IPS DF 6.9 (cell line): ENCODE measurements around the gene ARSG.

ENCODE experiments used
- DNase-seq: peaks from one replicate; pipeline ENCODE4 v3.0.0-alpha.2; 2013; ENCODE audit warnings: low read depth, low spot score
- H3K27ac ChIP-seq: one replicate; pipeline ENCODE4 v1.5.1; 2013; ENCODE audit warnings: low read length, control low read depth
- H3K27me3 ChIP-seq: 2 replicates; pipeline ENCODE4 v1.6.1; 2013; ENCODE audit warnings: mild to moderate bottlenecking, low read length; ENCODE audit not compliant: control insufficient read depth, insufficient read depth
- H3K36me3 ChIP-seq: 2 replicates; pipeline ENCODE4 v1.6.1; 2013; ENCODE audit warnings: low read length; ENCODE audit not compliant: control insufficient read depth, insufficient read depth
- H3K4me1 ChIP-seq: 2 replicates; pipeline ENCODE4 v1.6.1; 2013; ENCODE audit warnings: low read length; ENCODE audit not compliant: control insufficient read depth, insufficient read depth
- H3K4me3 ChIP-seq: 2 replicates; pipeline ENCODE4 v1.5.1; 2013; ENCODE audit warnings: mild to moderate bottlenecking, low read length
- H3K9me3 ChIP-seq: 2 replicates; pipeline ENCODE4 v1.6.1; 2013; ENCODE audit warnings: low read length, inconsistent platforms; ENCODE audit not compliant: control insufficient read depth, insufficient read depth
- WGBS: extraction: QIAGEN DNeasy Blood & Tissue Kit; methylation state at CpG from one replicate; pipeline ENCODE4 v1.1.7; 2013; ENCODE audit warnings: mixed read lengths, missing lambda C conversion rate; ENCODE audit not compliant: insufficient read length, insufficient coverage; 5-methylcytosine and 5-hydroxymethylcytosine counted together

Gene ARSG

GRCh38 chr17:68425979-68426378 lies 134.7 kb downstream of the ARSG start:
- Histone ChIP-seq H3K9me3 (no peaks in the 10 kb centered on the region), H3K36me3 (no peaks in the 10 kb centered on the region)

GRCh38 chr17:68427575-68427974 lies 136.3 kb downstream of the ARSG start:
- Histone ChIP-seq H3K36me3 (peaks cover 3% of the 10 kb centered on the region; the same call in 1 of the 2 replicates), H3K4me3 (no peak overlapping the region), H3K27ac (no peak overlapping the region), H3K9me3 (no peaks in the 10 kb centered on the region), H3K4me1 (peaks cover 2% of the 10 kb centered on the region; the same call in 1 of the 2 replicates), H3K27me3 (no peaks in the 10 kb centered on the region)
- no peak for DNase-seq
- WGBS, result no CpG with 5 or more reads among the region's 7 CpGs

More at GRCh38 chr17:68425979-68426378, 134.7 kb downstream of the ARSG start:
- Histone ChIP-seq H3K4me1 (peaks cover 2% of the 10 kb centered on the region; the same call in 1 of the 2 replicates), H3K4me3 (no peak overlapping the region), H3K27me3 (no peaks in the 10 kb centered on the region), H3K27ac (no peak overlapping the region)
- WGBS, result no CpG with 5 or more reads among the region's 12 CpGs
- DNase-seq, result no peak

DNA sequence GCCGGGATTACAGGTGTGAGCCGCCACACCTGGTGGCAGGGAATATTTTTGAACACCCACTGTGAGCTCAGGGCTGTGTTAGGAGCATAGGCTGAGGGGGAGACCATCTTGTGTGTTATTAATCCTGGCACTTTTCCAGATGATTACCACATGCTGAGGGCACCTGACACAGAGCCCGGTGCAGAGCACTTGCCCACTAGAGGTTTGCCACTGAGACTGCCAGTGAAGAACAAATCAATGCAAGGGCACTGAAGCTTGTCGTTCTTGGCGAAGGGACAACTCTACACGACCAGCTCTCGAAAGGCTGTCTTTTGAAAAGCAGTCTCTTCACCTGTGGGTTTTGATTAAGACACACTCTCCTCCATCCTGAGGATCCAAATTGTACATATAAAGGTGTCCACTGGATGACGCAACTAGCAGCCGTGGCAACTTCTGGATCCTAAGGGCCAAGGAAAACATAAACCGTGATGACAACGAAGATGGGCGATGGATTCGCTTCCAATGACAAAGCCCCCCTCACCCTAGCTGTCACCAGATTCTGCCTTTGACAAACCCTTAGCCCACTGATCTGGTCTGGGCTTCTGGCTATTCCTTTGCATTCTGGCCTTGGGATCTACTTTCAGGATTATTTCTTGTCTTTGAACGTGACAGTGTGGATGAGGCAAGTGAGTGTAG lies 137.3 kb downstream of the ARSG start:
- Histone ChIP-seq H3K27me3 (no peaks in the 10 kb centered on the region), H3K4me3 (no peak overlapping the region), H3K4me1 (peaks cover 2% of the 10 kb centered on the region; the same call in 1 of the 2 replicates), H3K27ac (no peak overlapping the region), H3K9me3 (no peaks in the 10 kb centered on the region), H3K36me3 (peaks cover 3% of the 10 kb centered on the region; the same call in 1 of the 2 replicates)
- WGBS, result no CpG with 5 or more reads among the region's 14 CpGs
- DNase-seq, result no peak

DNA sequence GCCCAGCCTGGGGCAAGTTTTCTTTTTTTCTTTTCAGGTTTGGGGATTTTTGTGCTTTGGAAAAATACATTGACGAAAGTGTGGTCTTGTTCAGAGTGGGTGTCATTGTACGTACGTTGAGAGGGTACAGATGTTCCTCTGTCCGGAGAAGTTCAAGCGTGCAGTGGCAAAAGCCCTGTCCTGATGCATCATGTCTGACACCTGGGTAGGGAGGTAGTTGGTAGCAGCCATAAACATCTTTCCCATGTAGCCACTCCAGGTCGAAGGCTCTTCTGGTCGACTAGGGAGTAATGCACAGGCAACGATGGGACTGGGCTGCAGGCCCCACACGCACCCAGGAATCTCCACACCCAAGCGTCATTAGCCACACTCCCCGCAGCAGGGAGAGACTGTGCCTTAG lies 138.6 kb downstream of the ARSG start:
- no CpG with 5 or more reads among the region's 11 CpGs for WGBS
- H3K36me3 ChIP-seq, result peaks cover 3% of the 10 kb centered on the region; the same call in 1 of the 2 replicates
- no peak overlapping the region for H3K4me3 ChIP-seq
- H3K27me3 ChIP-seq, result no peaks in the 10 kb centered on the region
- H3K9me3 ChIP-seq, result no peaks in the 10 kb centered on the region
- DNase-seq, result no peak
- H3K4me1 ChIP-seq, result no peaks in the 10 kb centered on the region
- no peak overlapping the region for H3K27ac ChIP-seq

DNA sequence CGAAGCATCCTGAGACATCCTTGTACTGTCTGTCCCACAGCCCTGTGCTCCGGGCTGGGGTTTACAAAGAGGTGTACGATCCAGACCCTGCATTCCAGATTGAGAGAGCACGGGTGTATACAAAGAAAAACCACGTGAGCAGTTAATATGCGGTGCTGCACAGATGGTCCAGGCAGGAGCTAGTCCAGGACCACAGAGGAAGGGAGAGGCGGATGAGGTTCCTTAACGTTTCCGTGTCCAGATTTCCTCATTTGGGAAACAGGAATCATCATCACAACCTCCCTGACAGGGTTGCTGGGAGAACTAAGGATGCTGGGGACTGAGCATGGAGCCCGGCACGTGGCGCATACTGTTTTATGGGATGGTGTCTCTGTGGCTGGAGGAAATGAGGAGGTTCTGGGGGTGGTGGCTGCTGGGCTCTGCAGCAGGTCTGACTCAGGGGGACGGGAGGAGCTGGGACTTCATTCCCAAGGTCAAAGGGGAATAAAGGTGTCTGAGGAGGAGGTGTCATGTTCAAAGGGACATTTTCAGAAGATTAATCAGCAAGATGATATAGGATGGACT lies 139.8 kb downstream of the ARSG start:
- no CpG with 5 or more reads among the region's 13 CpGs for WGBS
- H3K27me3 ChIP-seq, result no peaks in the 10 kb centered on the region
- DNase-seq, result no peak
- H3K9me3 ChIP-seq, result no peaks in the 10 kb centered on the region
- no peak overlapping the region for H3K27ac ChIP-seq
- H3K36me3 ChIP-seq, result peaks cover 3% of the 10 kb centered on the region; the same call in 1 of the 2 replicates
- H3K4me1 ChIP-seq, result no peaks in the 10 kb centered on the region
- no peak overlapping the region for H3K4me3 ChIP-seq

DNA sequence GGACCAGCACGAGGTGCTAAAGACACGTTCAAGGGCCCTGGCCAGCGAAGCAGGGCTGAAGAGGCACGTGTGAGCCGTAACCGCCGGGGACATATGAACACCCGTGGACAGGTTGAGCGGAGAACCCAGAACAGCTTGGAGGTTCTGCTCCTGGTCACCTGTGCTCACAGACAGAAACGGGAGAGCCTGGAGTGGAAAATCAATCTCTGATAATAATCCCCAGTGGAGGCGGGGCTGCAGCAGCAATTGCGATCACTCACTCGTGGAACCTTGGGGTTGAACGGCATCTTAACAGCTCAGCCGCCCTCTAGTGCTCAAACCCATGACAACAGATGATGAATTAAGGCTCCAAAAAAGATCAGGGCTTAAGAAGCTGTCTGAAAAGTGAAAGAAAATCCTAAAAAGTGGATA lies 140.4 kb downstream of the ARSG start:
- no CpG with 5 or more reads among the region's 15 CpGs for WGBS
- Histone ChIP-seq H3K9me3 (no peaks in the 10 kb centered on the region), H3K27me3 (no peaks in the 10 kb centered on the region), H3K4me1 (no peaks in the 10 kb centered on the region), H3K27ac (no peak overlapping the region), H3K36me3 (peaks cover 3% of the 10 kb centered on the region; the same call in 1 of the 2 replicates), H3K4me3 (no peak overlapping the region)
- DNase-seq, result no peak

DNA sequence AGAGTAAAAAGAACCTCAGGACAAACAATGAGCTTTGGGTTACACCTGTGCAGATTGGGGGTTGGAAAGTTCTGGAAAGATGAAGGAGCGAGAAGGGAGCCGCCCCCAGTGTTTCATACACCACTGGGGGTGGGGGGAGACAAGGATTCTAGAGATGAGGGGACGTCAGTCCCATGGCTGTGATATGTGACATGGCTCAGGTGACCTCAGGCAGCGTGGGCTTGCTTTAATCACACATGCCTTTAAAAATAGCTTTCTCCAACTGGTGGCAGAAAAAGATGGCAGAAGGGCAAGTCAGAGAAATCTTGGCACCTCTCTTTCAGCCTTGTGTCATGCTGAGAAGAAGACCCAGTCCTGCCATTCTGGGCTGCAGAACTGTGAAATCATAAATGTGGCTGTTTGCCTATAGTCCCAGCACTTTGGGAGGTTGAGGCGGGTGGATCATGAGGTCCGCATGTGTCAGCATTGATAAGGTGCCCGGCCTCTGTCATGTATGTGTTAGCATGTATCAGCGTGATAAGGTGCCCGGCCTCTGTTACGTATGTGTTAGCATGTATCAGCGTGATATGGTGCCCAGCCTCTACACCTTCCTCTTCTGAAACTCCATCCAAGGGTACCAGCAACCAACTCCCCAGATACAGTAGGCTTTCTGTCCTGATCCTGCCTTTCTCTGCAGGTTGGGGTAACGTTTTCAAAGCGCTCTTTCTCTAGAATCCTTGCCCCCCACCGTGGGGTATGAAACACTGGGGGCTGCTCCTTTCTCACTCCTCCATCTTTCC lies 141.0 kb downstream of the ARSG start:
- H3K9me3 ChIP-seq, result no peaks in the 10 kb centered on the region
- no peak for DNase-seq
- H3K4me1 ChIP-seq, result no peaks in the 10 kb centered on the region
- H3K27me3 ChIP-seq, result no peaks in the 10 kb centered on the region
- H3K4me3 ChIP-seq, result no peak overlapping the region
- peaks cover 3% of the 10 kb centered on the region; the same call in 1 of the 2 replicates for H3K36me3 ChIP-seq
- no CpG with 5 or more reads among the region's 14 CpGs for WGBS
- no peak overlapping the region for H3K27ac ChIP-seq

GRCh38 chr17:68433211-68433610 lies 141.9 kb downstream of the ARSG start:
- WGBS, result no CpG with 5 or more reads among the region's 9 CpGs
- H3K36me3 ChIP-seq, result peaks cover 3% of the 10 kb centered on the region; the same call in 1 of the 2 replicates
- no peaks in the 10 kb centered on the region for H3K9me3 ChIP-seq
- no peak overlapping the region for H3K27ac ChIP-seq
- no peaks in the 10 kb centered on the region for H3K4me1 ChIP-seq
- H3K27me3 ChIP-seq, result no peaks in the 10 kb centered on the region
- DNase-seq, result no peak
- no peak overlapping the region for H3K4me3 ChIP-seq

DNA sequence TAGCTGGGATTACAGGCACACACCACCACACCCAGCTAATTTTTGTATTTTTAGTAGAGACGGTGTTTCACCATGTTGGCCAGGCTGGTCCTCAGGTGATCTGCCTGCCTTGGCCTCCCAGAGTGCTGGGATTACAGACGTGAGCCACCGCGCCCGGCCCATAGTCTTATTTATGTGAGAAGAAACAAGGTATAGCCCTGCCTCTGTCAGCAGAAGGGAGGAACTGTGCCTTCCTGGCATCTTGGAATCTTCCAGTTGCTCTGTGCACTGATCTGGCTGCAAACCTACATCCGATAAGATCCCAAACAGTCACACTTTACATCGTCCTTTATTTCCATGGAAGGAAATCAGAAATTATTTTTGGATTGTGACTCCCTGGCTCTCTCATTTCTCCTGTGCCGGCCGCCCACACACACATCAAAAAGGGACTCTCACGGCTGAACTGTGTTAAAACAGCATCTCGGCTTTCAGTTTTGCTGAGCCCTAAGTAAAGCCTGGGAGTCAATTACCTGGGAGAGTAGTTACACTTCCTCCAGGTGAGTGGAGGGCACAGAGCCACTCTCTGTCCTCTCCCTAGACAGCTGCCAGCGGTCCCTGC lies 142.7 kb downstream of the ARSG start:
- Histone ChIP-seq H3K9me3 (no peaks in the 10 kb centered on the region), H3K4me1 (no peaks in the 10 kb centered on the region), H3K27me3 (no peaks in the 10 kb centered on the region), H3K36me3 (peaks cover 3% of the 10 kb centered on the region; the same call in 1 of the 2 replicates), H3K4me3 (no peak overlapping the region), H3K27ac (no peak overlapping the region)
- no CpG with 5 or more reads among the region's 12 CpGs for WGBS
- no peak for DNase-seq

DNA sequence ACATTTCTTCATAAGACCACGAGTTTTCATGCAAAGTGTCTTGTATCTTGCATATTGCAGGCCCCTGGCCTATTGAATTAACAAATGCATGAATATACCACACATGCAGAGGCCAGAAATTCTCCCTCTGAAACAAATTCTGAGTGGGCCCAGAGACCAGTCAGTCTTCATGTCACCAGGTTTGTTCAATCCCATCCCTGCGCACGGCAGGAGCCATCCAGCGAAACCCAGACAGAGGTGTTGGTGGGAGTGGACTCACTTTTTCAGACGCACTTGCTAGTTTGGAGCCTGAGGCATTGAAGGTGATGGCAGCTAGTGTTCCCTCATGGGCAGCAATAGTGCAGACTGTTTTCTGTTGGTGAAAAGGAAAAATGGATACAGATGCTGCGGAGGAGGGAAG lies 144.1 kb downstream of the ARSG start:
- no peak overlapping the region for H3K4me3 ChIP-seq

More for the DNA sequence above, 144.1 kb downstream of the ARSG start:
- DNase-seq, result no peak
- no peaks in the 10 kb centered on the region for H3K9me3 ChIP-seq
- H3K27me3 ChIP-seq, result no peaks in the 10 kb centered on the region
- no CpG with 5 or more reads among the region's 6 CpGs for WGBS
- no peaks in the 10 kb centered on the region for H3K4me1 ChIP-seq
- H3K36me3 ChIP-seq, result peaks cover 3% of the 10 kb centered on the region; the same call in 1 of the 2 replicates
- H3K27ac ChIP-seq, result no peak overlapping the region
